Muscle of arm (tissue), 12 donors: ENCODE measurements around the gene PRG3. TPM values are rescaled to one million over a fixed set of nuclear protein-coding genes. Genes with fewer than 3 reads are reported as not detected.

Source experiments
- DNase-seq: peaks from one replicate; pipeline ENCODE4 v3.0.0-alpha.2; 2013
- polyA plus RNA-seq, 12 donors: library from polyadenylated mRNA; unstranded; fragments of 120-200 nt; gene quantifications; one replicate each; pipeline ENCODE4 v1.2.1, GENCODE V29; 2013; ENCODE audit not compliant: insufficient read length in 12 of 12

PRG3 gene
- polyA plus RNA-seq, 12 donors = 0.28 to 5.8 (median 0.49) TPM; not detected in 6

DNA sequence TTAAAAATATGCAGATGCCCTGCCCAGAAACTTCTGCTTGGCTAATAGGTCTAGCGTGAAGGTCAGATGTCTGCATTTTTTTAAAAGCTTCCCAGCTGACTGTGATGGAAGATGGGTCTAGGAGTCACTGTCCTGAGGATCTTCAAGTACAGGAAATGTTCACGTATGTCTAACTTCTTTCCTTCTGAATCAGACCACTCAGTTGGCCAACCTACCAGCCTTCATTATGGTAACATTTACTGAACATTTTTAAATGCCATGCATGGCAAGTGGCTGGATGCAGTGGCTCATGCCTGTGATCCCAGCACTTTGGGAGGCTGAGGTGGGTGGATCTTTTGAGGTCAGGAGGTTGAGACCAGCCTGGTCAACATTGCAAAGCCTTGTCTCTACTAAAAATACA is 10.6 kb upstream of the PRG3 start:
- no peak for DNase-seq

DNA sequence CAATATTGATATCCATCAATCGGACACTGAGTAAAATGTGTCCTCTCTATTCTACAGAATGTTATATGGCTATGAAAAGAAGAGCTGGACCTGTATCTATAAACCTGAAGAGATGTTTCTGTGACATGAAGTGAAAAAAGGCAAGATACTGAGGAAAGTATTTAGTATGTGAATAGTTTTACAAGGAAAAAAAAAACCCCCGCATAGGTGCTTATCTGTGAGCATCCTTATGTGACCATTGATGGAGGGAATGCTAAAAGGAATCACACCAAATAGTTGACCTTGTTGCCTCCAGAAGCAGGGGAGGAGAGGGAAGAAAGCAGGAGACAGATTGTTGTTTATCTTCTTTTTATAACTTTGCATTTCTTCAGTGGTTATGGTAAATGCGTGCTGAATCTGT is 10.2 kb upstream of the PRG3 start:
- no peak for DNase-seq

DNA sequence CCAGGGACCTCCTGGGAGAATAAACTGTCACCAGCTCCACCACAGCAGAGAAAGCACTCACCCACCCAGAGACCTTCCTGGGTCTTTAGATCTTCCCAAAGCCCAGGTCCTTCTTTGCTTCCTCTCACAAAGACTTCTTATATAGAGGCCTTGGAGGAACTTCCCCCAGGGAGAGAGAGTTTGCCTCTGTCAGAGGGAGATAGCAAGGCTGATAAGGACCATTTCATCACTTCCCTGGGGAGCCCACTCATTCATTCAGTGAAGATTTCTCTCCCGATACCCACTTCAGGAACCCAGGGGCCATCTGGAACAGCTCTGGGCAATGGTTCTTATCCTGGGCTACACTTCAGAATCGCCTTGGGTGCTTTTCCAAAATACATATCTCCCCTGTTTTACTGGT is 9.6 kb upstream of the PRG3 start, which contains the start of gene PRG2:
PRG2 (minus strand) TSS at position 116 of the 400 bp plus-strand sequence. CDS start 706 bp downstream, outside the sequence.
- no peak for DNase-seq

DNA sequence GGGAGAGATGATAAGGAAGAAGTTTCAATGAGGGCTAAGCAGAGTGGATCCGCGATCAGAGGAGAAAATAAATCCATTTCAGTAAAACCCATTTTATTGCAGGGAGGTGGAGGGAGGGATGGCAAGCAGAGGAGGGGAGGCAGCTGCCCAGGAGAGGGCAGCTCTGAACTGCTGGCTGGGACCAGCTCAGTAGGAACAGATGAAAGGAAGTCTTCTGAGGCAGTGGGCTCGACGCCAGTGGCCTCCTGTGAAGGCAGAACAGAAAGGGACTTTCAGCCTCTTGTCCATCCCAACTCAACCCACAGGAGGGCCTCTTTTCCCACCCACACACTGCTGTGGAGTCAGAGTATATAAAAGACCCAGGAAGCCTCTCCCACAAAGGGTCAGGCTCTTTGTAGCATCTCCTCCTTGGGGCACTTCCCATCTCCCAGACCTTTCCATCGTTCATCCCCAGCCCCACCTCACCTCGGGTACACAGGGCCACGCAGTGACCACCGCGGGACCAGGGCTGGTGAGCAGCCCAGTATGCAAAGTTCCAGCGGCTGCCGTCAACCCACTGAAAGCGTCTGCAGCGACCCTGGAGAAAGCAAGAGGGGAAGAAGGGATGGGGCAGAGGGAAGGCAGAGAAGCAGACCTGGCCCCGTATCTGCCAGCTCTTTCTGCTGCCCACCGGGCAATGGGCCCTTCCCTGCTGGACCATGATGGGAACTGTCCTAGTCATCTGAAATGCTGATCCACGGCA is 6.5 kb upstream of the PRG3 start:
- no peak for DNase-seq

DNA sequence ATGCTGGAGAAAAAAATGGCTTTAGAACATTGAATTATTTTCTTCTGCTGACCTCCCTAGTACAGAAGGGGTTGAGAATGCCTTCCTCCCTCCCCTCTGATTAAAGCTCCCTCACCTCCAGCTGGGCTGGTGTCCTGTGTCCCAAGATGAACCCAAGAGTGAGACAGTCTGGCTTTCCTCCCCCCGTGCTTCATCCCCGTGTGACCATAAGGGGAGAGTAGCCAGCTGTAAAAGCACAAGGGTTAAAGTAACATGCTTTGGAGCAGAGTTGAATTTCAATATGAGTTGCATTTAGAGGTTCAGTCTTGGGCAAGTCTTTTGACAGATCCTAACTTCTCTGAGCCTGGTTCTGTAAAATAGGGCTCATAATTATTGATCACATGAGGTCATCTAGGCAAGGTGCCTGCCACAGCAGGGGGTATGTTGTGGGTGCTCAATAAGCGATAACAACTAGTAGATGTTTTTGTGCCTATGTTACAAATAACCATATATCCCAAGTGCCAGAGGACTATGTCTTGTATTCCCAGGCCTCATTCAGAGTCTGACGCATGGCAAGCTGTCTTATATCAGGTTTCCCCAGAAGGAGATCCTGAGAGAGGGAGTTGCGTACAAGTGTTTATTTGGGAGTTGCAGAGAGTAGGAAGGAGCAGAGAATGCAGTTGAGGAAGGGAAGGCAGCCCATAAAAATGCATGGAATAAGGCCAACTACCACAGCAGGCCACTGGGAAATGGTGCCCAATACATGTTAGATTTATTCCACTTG is 5.4 kb upstream of the PRG3 start:
- DNase-seq = no peak

DNA sequence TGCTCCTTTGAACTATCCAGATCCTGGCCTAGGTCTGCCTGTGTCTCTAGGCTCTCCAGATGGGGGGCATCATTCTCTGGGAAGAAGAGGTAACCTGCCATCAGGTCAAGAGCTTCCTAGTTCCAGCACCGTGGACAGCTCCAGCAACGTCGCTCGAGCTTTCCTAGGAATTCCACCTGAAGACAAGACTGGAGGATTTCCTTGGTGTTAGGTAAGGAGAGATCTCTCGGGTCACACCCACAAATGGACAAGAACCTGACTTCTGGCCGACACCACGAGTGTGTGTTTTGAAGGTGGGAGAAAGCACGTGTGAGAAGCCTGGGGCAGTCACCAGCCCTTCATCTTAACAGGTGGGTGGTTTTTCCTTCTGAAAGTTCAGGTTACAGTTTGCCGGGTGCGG is 1.2 kb downstream of the PRG3 start:
- DNase-seq = no peak

DNA sequence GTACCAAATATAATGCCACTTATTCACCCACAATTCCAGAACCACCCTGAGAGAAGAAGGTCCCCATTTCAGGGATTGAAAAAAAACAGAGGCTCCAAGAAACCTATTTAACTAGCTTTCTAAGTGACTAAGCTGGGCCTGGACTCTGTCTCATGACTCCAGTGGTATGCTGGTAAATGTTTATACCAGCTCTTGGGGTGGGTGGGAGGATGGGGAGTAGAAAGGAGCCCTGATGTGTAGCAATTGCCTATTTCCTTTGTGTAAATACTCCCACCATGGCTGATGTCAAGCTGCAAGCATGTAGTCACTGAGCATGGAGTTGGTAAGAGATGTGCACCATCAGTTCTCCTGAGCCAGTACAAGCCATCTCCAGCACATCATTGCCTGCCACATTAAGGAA is 2.8 kb downstream of the PRG3 start:
- DNase-seq = no peak

DNA sequence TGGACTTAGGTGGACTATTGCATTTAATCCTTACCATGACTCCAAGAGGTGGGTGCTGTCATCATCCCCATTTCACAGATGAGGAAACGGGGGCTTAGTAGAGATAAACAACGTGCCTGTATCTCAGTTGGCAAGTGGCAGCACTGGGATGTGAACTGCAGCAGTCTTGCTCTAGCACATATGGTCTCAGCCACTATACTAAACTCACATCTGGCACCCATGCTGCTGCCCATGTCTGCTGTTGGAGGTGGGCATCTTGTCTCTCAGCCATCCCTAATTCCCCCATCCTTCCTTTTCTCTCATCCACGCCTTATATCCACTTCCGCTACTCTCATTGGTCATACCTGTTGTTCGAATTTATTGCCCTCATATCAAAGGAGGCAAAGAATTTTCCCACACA is 3.8 kb downstream of the PRG3 start:
- DNase-seq = no peak

DNA sequence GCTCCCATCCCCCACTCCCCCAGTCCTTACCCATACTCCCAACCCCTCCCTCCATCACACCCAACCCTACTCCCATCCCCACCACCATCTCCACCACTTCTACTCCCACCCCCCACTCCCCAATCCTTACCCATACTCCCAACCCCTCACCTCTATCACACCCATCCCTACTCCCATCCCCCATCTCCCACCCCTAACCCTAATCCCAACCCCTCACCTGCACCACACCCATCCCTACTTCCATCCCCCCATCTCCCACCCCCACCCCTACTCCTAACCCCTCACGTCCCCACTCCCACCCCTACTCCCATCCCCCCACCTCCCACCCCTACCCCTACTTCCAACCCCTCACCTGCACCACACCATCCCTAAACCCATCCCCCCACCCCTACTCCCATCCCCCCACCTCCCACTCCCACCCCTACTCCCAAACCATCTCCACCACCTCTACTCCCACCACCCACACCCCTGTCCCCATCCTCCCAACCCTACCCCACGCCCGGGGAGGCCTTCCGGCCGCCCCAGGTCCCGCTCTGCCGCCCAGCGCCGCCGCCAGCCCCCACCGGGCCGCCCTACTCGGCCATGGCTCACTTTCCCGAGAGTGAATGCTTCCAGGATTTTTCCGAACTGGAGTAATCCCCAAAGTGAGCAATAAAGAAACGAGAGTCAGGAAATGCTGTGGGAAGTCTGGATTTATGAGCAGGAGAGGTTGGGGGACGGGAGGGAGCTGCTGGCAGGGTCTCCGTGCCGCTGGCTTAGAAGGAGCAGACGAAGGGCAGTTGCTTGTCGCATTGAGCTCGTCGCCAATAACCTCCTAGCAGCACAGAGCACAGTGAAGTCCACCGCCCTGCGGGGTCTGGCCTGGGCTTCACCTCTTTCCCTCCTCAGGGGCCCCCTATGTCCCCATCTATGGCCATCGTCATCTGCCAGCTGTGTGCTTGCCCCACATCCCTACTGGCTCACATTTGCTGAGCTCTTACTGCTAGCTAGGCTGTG is 4.6 kb downstream of the PRG3 start:
- DNase-seq = no peak

DNA sequence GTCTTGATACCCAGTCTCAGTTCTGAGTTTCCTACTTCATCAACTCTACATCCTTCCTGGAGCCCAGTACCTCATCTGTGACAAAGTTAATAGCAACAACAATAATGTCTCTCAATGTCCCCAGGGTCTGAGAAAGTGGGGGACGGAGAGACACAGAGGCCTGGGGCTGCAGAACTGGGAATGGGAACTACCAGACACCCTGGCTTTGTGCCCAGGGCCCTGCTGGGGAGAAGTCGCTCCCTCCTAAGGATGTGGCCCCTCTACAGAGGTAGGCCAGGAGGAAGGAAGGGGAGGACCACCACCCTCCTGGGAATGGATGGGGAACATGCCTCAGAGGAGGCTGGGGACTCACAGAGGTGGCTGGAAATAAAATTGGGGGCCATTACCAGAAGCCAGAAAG is 5.5 kb downstream of the PRG3 start:
- DNase-seq = no peak

DNA sequence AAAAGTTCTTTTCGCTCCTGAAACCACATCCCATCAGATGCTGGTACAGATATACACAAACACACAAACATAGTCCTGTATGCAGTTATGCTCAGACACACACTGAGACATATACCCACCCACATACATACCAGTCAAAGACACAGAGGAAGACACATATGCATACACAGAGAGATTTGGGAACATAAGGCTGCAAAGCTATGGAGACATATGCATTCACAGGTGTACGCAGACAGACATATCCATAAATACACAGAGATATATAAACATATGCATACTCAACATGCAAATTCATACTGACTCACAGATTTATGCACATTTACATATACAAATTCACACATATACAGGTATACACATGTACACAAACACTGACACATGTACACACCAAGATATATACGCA is 6.0 kb downstream of the PRG3 start:
- no peak for DNase-seq

DNA sequence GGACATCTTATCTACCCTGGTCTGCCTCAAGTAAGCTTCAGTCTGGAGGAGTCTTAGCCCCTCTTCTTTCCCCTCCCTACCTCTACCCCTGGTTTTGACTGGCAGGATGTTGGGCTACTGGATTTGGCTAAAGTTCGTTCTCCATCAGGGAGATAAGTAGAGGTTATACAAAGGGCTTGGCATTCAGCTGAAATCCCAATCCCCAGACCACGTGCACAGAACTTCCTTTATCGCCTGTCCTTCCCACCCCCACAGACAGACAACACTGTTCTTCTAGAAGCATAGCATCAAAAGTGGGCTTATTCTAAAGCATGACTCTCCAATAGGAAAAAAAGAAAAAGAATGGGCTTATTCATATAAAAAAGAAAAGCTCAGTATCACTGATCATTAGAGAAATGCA is 7.8 kb downstream of the PRG3 start:
- DNase-seq = no peak

DNA sequence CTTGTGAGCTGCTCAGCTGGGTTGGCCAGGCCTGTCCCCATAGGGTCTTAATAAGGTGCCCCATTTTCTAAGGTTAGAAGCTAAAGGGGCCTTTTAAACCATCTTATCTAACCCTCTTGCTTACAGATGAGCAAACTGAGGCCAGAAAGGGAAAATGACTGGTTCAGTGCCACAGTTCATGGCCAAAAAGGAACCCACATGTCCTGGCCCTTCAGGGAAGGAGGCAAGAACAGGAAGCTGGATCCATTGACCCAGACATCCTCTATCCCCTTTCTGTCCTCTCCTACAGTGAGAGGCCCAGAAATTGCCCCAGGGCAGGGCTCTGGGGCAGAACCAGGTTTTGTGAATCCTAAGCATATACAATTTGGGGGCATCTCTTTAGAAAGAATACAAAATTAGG is 10.0 kb downstream of the PRG3 start:
- no peak for DNase-seq

DNA sequence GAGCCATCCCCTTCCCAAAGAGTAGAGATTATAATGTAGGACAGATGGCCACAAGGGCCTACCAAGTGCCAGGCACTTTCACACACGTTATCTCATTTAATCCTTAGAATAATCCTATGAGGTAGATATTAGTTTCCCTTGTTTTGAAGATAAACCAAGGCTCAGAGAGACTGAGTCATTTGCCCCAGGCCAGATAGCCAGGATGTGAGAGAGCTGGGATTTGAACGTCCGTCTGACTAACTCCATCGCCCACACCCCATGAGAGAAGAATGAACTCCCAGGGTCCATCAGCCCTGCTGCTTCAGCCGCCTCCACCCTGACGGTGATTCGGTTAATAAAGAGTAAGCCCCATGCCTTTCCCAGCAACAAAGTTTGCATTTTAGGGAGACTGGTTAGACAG is 10.7 kb downstream of the PRG3 start:
- DNase-seq = no peak

DNA sequence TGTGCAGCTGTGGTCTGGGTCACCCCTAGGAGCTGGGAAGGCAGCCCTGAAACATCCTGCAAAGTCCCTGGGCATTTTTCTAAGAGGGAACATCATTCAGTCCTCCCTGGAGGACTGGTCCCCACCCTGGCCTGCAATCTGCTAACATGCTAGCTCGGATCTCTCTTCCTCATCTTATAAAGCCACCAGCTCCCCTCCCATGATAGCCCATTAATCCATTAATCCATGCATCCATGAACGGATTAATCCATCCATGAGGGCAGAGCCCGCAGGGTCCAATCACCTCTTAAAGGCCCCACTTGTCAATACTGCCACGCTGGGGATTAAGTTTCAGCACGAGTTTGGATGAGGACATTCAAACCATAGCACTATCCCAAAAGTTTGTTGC is 12.1 kb downstream of the PRG3 start:
- no peak for DNase-seq

DNA sequence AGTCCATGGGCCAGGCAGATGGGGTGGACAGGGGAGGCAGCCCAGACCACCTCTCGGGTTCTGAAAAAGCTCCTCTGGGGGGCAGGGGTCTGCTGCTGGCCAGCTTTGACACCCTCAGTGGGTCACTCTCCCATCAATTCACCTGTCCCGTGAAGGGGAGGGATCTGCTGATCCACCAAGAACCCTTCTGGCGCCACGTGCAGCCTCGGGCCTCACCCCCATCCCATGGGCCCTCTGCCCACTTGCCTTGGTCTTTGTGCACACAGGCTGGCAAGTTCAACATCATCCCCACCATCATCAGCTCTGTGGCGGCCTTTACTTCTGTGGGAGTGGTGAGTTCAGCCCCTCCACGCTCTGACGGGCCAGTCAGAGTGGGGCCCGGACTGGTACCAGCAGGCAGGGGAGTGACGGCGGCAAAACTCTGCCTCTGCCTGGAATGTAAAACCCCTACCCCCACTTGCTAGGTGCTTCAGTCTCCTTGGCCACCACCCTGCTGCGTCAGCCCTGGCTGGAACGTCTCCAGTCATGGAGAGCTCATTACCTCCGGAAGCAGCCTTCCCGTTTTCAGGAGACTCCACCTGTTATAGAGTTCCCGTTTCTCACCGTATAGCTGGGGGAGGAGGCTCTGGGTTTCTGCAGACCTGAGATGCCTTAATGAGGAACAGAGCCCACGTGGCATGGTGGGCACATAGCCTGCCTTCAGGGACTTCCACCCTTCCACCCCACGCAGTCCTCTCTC is 12.7 kb downstream of the PRG3 start:
- no peak for DNase-seq

DNA sequence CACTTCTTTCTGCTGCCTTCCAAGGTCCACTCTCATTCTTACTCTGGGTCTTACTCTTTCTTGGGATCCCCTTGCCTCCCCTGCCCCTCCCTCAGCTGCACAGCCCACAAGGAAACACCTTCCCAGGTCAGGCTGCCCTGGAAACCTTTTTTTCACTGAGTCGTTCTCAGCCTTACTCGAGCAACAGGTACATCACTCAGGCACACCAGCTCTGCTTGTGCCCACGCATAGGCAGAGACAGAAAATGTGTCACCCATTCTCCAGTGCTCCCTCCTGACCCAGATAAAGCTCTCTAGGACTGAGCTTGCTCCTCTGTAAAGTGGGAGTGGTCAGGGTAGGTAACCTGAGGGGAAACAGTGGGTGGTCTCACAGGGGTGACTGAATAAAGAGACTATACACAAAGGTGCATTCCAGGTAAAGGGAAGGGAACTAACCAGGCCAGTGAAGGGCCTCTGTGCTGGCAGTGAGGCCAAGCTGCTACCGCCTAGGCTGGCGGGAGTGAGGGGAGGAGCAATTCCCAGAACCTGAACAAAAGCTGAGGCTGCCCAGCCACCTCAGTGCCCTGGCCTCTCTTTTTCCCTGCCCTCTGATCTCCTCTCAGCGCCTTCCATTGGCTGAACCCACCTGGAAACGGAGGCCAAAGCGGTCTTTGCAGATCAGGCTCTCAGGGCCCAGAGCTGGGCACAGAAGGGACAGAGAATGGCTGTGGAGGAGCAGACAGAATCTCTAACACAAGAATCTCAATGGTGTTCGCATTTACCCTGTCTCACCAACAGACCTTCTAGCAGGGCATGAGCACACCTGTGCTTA is 15.9 kb downstream of the PRG3 start:
- no peak for DNase-seq

DNA sequence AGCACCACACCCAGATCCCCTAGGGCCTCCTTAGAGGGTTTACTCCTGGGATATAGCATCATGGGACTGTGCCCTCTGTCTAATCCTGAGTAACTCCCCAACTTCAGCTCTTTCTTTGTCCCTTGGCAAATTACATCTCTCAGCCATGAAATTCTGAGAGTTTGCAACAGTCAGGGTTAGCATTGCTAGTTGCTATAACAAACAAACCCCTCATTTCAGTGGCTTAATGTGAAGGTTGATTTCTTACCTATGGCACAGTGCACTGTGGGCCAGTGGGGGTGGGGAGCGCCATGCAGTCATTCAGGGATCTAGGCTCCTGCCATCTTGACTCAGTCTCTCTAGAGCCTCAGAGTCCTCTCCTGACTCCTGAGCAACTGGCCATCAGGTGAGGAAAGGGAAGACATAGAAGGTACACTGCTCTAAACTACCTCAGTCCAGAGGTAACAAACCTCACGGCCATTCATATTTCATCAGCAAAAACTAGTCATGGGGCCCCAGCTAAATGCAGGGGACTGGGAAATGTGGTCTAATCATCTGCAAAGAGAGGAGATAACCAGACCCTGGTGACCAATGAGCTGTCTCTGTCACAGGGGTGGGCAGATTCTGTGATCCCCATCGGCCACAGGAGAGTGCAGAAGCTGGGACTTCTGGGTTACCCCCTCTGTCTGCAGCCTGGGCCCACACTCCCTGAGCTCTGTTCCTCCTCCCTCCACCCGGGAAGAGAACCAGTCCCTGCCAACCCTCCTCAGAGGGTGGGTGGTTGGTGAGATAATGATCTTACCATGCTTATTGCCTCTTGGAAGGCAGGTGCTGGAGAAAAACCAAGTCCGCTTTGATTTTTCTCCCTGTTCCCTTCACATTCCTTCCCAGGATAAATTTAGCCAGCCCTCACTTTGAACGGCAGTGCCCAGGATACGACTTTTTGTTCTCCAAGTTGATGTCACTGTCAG is 17.5 kb downstream of the PRG3 start:
- no peak for DNase-seq

DNA sequence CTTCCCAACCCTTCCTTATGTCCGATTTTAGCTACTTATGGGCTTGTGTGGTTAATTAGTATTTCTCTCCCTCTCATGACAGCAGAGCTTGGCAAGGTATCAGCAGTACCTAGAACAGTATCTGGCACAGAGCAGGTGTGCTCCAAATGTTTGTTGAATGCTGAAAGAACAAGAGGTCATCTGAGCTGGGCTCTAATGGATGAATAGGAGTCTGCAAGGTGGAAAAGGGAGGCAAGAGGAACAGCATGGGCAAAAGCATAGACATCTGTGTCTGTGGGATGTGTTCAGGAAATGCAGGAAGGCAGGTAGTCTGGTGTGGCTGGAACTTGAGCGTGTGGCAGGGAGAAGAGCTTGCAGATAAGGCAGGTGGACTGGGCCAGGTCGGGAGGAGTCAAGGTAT is 19.0 kb downstream of the PRG3 start:
- DNase-seq = no peak
